ENCODE results near the gene LPP. TPM values are rescaled to one million over a fixed set of nuclear protein-coding genes. Genes with fewer than 3 reads are reported as not detected.
A peak's percentile ranks its signal among the peaks of the same experiment; 100 is the strongest.

Gene LPP
- total RNA-seq, 1 donor from 2014 or later: 62.1 TPM

DNA sequence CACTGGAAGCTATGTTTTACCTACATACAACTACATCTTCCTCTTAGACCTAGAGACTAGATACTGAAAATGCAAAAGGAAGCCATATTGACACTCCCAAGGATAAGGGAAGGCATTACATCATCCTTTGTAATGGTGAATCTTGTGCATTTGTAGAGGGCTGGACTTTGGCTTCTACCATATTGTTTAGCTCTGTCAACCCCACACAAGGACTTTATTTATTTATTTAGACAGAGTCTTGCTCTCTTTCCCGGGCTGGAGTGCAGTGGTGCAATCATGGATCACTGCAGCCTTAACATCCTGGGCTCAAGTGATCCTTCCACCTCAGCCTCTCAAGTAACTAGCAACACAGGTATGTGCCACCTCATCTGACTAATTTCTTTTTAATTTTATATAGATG lies 686.3 kb downstream of the LPP start:
- no peak for DNase-seq

DNA sequence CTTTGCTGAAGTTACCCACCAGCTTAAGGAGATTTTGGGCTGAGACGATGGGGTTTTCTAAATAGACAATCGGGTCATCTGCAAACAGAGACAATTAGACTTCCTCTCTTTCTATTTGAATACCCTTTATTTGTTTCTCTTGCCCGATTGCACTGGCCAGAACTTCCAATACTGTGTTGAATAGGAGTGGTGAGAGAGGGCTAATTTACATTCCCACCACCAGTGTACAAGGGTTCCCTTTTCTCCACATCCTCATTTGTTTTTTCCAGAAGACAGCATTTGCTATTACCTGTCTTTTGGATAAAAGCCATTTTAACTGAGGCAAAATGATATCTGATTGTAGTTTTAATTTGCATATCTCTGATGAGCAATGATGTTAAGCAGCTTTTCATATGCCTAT lies 687.9 kb downstream of the LPP start:
- DNase-seq: no peak

DNA sequence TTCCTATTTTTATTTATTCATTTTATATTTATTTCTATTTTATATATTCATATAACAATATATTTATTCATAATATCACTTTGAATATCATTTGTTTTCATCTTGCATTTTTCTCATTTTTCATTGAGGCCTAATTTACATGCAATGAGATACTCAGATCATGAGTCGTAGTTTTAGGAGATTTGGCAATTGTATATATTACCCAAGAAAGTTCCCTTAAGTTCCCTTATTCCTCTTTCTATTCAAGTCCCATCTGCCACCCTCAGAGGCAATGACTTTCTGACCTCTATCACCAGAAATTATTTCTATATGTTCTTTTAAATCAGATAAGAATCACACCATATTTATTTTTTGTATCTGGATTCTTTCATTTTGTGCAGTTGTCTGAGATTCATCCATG lies 688.7 kb downstream of the LPP start:
- no peak for DNase-seq

- DNase-seq: no peak
Observed at GRCh38 chr3:188844096-188844495, 690.1 kb downstream of the LPP start.

- no peak for DNase-seq
Observed at GRCh38 chr3:188845514-188845913, 691.6 kb downstream of the LPP start.

- DNase-seq: no peak
Observed at GRCh38 chr3:188848947-188849346, 695.0 kb downstream of the LPP start.

GRCh38 chr3:188853856-188854771 lies 700.2 kb downstream of the LPP start:
- peak; percentile 66 for DNase-seq

DNA sequence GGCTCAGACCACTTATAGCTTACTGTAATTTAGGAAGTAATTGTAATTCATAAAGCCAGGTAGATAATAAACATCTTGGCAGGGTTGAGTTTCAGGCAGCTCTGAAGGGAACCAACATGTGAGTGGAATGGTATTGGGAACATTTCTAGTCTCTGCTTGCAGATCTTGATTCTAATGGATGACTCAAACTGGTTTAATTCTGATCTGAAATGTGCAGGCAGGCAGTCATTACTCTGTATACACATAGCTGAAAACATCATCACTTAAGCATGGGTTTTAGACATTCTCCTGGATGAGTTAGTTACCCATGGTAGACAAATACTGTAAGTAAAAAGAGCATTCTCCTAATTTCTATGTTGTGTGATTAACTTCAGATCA lies 700.8 kb downstream of the LPP start:
- no peak for DNase-seq

DNA sequence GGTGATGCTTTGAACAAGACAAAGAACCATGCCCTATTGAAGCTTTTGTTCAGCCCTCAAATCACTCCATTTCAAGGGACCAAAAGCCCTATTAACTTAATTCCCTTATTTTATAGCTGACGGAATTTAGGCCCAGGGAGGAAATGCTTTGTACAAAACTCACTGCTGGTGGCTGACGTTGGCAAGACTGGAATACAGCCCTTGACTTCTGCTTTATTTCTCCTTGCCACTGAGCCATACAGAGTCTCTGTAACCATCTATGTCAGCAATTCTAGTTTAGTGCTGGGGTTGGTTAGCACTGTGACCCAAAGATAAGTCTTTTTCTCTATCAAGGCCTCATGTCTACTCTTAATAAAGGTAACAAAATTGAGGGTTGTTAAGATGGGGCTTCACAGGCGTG lies 701.7 kb downstream of the LPP start:
- no peak for DNase-seq

DNA sequence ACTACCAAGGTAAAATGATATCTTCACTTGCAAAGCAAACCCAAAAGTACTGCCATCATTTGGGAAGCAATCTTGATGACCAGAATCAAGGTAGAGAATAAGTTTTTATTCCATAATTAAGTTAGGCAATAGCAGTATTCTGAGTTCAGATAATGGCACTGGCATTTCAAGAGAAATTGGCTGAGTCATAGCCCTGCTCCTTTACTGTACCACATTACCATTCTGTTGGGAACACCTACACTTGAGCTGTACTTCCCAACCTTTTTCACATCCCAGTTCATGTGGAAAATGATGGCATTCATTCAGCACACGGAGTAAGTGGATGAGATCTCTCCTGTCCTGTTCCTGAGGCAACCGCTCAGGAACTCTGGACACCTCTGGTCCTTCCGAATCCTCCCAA lies 706.2 kb downstream of the LPP start:
- no peak for DNase-seq

DNA sequence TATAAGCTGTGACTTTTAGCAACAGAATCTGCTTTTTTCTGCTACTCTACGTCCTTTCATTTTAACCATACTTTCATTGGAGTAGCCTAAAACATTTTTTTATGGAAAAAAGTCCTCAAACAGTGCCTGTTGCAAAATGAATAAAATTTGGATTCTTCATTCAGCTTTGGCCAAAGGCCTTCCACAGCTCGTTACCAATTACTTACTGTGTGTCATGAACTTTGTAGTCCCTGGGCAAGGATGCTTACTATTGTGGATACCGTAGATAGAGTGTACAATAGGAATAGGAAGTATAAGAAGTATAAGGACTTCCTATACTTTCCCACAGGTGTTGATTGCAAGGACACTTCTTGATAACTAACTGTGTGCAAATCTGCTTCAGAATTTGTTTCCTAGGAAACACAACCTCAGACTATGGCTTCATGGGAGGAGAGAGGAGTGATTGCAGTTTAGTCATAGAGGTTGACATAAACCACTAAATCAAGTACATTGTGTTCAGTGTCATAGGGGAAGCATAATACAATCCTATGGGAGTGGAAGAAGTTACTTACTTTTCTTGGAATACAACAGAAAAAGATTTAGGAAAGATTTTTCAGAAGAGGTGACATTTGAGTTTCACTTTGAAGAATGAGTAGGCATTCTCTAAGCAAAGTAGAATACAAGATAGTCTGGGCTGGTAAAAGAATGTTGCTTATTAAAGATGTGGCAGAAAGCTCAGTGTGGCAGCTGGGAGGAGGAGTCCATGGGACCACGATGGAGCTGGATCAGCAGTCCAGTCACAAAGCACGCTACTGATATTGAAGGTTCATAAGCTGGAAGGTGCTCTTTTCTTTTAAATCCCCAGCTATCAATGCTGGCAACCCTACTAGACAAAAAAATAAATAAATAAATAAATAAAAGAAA lies 708.1 kb downstream of the LPP start:
- no peak for DNase-seq

GRCh38 chr3:188863999-188864406 lies 710.0 kb downstream of the LPP start:
- DNase-seq: no peak

DNA sequence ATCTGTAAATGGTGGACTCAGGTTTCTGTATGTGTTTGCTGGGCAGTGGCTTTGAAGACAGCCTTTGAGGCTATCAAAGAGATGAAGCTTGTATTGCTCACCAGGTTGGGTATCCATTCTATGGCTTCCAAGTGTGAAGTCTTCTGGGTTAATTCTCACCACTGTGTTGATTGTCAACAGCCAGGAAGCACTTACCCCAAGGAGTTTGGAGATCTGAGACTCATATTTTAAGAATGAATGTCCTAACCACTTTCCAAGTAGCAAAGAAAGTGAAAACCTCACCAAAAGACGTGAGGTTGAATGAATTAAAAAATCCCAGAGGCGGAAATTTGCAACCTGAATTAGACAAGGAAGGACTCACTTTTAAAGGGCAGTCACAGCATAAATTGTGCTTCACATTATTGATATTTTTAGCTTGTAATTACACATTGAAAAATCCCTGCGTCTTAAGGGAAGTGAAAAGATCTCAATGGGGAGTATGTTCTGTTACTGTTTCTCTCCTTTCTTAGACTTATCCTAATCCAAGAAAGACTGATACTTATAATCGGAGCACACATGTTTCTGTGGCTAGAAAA lies 713.8 kb downstream of the LPP start:
- no peak for DNase-seq

GRCh38 chr3:188868803-188869202 lies 714.8 kb downstream of the LPP start:
- no peak for DNase-seq

DNA sequence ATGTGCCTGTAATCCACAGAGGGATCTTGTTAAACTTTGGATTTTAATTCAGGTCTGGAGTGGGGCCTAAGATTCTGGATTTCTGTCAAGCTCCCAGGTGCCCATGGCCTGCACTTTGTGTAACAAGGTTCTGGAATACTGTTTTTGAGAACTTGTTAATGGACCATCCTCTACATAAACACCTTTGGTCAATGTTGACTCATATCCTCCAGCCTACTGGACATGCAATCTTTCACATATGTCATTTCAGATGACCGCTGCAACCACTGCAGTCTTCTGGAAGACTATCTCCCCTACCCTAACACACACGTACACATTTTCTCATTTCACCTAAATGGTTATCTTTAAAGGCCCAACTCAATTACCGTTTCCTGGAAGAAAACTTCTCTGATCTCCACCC lies 715.7 kb downstream of the LPP start:
- no peak for DNase-seq

GRCh38 chr3:188870431-188870830 lies 716.5 kb downstream of the LPP start:
- no peak for DNase-seq

DNA sequence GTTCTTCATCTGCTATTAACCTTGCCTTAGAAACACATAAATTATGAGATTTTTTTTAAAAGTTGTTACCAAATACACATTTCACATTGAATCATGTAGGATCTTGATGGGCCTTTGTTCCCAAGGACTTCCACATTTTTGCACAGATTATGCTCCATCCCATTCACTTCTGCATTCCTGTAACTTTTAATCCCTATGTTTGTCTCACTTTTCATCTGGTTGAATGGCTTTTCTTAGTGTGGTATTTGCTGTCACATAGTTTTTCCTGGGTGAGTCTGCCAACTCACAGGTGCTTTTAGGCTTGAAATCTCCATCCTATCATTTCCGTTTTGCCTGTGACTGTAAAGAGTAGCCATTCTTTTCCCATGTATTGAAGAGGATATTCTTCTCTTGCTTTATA lies 720.6 kb downstream of the LPP start:
- DNase-seq: no peak

DNA sequence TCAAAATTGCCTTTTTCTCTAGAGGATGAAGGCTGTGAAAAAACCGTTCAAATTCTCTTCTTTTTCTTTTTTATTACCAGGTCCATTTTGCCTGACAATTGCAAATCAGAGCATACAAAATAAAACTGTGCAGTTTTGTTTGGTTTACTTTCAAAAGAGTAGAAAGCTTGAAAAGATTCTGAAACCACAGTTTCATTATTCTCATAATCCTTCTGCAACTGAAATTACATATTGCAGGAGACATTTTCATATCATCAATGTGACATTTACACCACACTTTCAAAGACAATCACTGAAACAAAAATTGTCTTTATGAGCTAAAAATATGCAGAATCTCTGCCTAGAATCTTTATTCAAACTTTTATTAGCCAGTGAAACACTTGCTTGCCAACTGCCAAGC lies 721.5 kb downstream of the LPP start:
- DNase-seq: no peak

- no peak for DNase-seq
Observed at GRCh38 chr3:188876370-188876769, 722.4 kb downstream of the LPP start.

DNA sequence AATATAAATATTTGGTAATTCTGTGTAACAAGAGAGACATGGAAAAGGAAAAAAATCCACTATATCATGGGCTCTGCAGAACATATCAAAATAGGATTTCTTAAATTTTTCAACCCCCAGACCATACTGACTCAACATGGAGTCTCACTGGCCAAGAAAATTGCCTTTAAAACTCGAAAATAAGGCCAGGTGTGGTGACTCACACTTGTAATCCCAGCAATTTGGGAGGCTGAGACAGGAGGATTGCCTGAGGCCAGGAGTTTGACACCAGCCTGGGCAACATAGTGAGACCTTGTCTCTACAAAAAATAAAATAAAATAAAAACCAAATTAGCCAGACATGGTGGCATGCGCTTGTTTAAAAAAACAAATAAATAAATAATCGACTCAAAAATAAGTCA lies 723.4 kb downstream of the LPP start:
- DNase-seq: no peak

GRCh38 chr3:188878076-188878475 lies 724.1 kb downstream of the LPP start:
- no peak for DNase-seq

DNA sequence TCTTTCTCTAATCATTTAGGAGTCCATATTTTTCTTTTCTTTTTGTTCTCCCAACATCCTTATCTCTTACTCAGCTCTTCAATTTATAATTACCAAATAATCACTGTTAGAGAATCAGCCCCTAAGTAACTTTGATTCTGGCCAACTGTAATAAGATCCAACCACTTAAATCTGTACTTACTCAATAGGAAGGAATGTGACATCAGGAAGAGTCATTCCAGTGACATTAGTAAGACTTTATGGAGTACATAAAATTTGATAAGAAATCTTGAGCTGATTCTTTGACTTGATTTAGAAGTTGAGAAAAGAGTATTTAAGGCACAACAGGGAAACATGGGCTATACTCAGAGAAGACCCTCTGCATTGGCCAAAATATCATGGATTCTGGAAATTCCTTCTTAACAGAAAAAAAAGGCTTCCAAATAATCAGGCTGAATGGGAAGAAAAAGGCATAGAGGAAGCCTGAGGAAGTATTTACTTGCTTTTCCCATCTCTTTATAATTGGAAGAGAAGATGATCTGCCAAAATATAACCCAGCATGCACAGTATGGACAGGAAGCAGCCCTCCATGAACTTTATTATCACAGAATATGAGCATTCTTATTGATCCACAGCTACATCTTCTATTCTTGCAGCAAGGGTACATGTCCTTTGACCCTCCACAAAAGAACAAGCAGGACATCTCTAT lies 728.1 kb downstream of the LPP start:
- peak; percentile 25 for DNase-seq
